Suprapubic skin (tissue), 4 donors: ENCODE data around the gene COX7C. TPM values are rescaled to one million over a fixed set of nuclear protein-coding genes. Genes with fewer than 3 reads are reported as not detected.

Source experiments
- DNase-seq, 2 donors: peaks; one replicate each; pipeline ENCODE4 v3.0.0-alpha.2; 2019; ENCODE audit warnings: low spot score in 2 of 2
- H3K27ac ChIP-seq: fragments of 200-600 bp; sonication (generic); one replicate; pipeline ENCODE4 v1.5.1; 2019
- H3K27me3 ChIP-seq: fragments of 200-600 bp; sonication (generic); one replicate; pipeline ENCODE4 v1.5.1; 2019
- H3K36me3 ChIP-seq: fragments of 200-600 bp; sonication (generic); one replicate; pipeline ENCODE4 v1.5.1; 2019
- H3K4me1 ChIP-seq: fragments of 200-600 bp; sonication (generic); one replicate; pipeline ENCODE4 v1.5.1; 2019
- H3K4me3 ChIP-seq: fragments of 200-600 bp; sonication (generic); one replicate; pipeline ENCODE4 v1.5.1; 2019; ENCODE audit warnings: mild to moderate bottlenecking
- H3K9me3 ChIP-seq: fragments of 200-600 bp; sonication (generic); one replicate; pipeline ENCODE4 v1.5.1; 2019
- EP300 ChIP-seq: sonication (generic); formaldehyde crosslinking; IDR thresholded peaks from one replicate; pipeline ENCODE4 v1.6.1; 2017; ENCODE audit warnings: antibody characterized with exemption
- POLR2A ChIP-seq, 2 donors: fragments of 450-650 bp; IDR thresholded peaks; one replicate each; pipeline ENCODE4 v1.6.1; 2017; ENCODE audit warnings: antibody characterized with exemption in 2 of 2, mild to moderate bottlenecking in 2 of 2, moderate library complexity in 2 of 2
- POLR2AphosphoS5 ChIP-seq, 3 donors: sonication (generic); formaldehyde crosslinking; IDR thresholded peaks; one replicate each; pipeline ENCODE4 v1.6.1; 2017; ENCODE audit warnings: antibody characterized with exemption in 3 of 3
- WGBS: methylation state at CpG from one replicate; pipeline ENCODE4 v1.1.5; 2018; 5-methylcytosine and 5-hydroxymethylcytosine counted together
- total RNA-seq, 4 donors: library from RNA; depleted of rRNA; stranded (reverse); fragments of >200 nt; gene quantifications; one replicate each; pipeline ENCODE4 v1.1.0, GENCODE V29; 2016
- TF ChIP-seq, protein P1 (sequence below), 2 donors: fragments of 200-600 bp in 1 of 2; fragments of 450-650 bp in 1 of 2; sonication (generic) in 1 of 2; IDR thresholded peaks; one replicate each; pipeline ENCODE4 v1.5.1; 2016 to 2019; ENCODE audit warnings: antibody characterized with exemption in 2 of 2, mild to moderate bottlenecking in 1 of 2, moderate library complexity in 1 of 2

Gene COX7C
- total RNA-seq, 4 donors from 2014 or later, result 245 to 556 (median 426) TPM

DNA sequence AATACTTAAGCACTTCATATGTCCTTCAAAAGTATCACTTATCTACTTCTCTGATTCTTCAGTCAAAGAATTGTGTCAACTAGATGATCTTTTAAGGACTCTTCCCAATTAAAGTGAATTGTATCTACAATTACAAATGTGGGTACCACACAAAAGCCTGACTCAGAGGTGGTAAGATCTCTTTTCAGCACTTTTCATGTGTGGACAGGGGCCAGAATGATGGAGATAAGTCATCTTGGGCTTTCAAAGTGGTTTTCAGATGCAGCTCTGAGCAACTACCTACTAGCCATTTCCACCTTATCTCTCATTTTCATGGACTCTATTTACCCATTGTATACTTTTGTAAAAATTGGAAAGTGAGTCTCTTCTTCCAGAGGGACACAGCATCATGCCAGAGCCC, 8.4 kb downstream of the COX7C start:
- no peak for TF ChIP-seq POLR2A (IDR thresholded peaks at IDR 0.05)
- no peak for TF ChIP-seq EP300
- no peak for TF ChIP-seq POLR2AphosphoS5 (IDR thresholded peaks at IDR 0.05)
- TF ChIP-seq, protein P1, sequence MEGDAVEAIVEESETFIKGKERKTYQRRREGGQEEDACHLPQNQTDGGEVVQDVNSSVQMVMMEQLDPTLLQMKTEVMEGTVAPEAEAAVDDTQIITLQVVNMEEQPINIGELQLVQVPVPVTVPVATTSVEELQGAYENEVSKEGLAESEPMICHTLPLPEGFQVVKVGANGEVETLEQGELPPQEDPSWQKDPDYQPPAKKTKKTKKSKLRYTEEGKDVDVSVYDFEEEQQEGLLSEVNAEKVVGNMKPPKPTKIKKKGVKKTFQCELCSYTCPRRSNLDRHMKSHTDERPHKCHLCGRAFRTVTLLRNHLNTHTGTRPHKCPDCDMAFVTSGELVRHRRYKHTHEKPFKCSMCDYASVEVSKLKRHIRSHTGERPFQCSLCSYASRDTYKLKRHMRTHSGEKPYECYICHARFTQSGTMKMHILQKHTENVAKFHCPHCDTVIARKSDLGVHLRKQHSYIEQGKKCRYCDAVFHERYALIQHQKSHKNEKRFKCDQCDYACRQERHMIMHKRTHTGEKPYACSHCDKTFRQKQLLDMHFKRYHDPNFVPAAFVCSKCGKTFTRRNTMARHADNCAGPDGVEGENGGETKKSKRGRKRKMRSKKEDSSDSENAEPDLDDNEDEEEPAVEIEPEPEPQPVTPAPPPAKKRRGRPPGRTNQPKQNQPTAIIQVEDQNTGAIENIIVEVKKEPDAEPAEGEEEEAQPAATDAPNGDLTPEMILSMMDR (IDR thresholded peaks at IDR 0.05), result no peak
- Histone ChIP-seq H3K36me3 (peaks cover 16% of the 10 kb centered on the region), H3K27me3 (no peaks in the 10 kb centered on the region), H3K9me3 (no peaks in the 10 kb centered on the region), H3K4me3 (no peak overlapping the region), H3K4me1 (no peaks in the 10 kb centered on the region), H3K27ac (no peak overlapping the region)
- DNase-seq, result no peak

DNA sequence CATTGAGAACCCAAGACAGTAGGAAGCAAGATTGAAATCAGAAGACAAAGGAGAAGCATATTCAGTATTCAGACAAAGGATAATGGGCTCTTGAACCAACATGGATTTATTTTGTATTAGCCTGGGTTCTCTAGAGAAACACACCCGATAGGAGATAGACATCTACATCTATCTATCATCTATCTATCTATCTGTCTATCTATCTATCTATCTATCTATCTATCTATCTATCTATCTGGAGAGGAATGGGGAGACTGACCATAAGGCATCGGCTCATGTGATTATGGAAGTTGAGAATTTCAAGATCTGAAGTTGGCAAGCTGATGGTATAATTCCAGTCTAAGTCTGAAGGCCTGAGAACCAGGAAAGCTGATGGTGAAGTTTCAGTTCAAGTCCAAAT, 13.4 kb downstream of the COX7C start:
- 88% methylated on average over 2 of the region's 2 CpGs for WGBS
- no peaks in the 10 kb centered on the region for H3K9me3 ChIP-seq
- H3K27me3 ChIP-seq, result no peaks in the 10 kb centered on the region
- H3K27ac ChIP-seq, result no peak overlapping the region
- H3K36me3 ChIP-seq, result no peaks in the 10 kb centered on the region
- TF ChIP-seq, protein P1 (IDR thresholded peaks at IDR 0.05), result no peak
- TF ChIP-seq POLR2AphosphoS5 (IDR thresholded peaks at IDR 0.05) (no peak), POLR2A (IDR thresholded peaks at IDR 0.05) (no peak), EP300 (no peak)
- H3K4me3 ChIP-seq, result no peak overlapping the region
- H3K4me1 ChIP-seq, result no peaks in the 10 kb centered on the region
- no peak for DNase-seq

DNA sequence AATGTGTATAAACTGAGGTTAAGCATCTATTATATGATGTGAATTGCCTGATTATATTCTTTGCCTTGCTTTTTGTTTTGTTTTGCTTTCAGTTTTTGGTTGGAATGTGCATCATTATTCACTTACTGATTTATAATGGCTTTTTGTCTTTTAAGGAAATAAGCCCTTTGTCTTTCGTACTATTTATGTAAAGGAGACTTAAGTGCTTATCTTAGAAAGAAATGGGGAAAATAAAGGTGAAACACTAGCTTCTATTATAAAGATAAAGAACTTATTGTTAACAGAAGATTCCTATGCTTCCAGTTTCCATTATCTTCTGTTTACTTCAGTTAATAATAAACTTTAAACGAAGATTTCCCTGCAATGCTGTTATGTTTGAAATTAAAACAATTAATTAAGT, 23.3 kb downstream of the COX7C start:
- no peak overlapping the region for H3K4me3 ChIP-seq
- H3K9me3 ChIP-seq, result no peaks in the 10 kb centered on the region
- no peaks in the 10 kb centered on the region for H3K4me1 ChIP-seq
- no peaks in the 10 kb centered on the region for H3K27me3 ChIP-seq
- DNase-seq, result no peak
- TF ChIP-seq EP300, result no peak
- no peak for TF ChIP-seq POLR2AphosphoS5 (IDR thresholded peaks at IDR 0.05)
- TF ChIP-seq POLR2A (IDR thresholded peaks at IDR 0.05), result no peak
- TF ChIP-seq, protein P1 (IDR thresholded peaks at IDR 0.05), result no peak
- WGBS, result 26% methylated on average over 2 of the region's 2 CpGs
- no peaks in the 10 kb centered on the region for H3K36me3 ChIP-seq
- H3K27ac ChIP-seq, result no peak overlapping the region

DNA sequence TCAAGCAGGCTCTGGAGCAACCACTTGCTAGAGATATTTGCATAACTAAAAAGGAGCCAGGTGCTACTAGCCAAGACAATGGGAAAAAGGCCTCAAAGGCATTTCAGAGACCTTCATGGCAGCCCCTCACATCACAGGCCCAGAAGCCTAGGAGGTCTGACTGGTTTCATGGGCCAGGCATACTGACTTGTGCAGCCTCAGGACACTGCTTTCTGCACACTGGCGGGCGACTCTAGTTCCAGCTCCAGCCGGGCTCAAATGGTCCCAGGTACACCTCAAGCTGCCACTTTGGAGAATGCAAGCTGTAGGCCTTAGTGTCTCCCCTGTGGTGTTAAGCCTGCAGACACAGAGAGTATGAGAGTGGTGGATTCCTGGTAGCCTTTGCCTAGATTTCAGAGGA, 27.1 kb downstream of the COX7C start:
- no peaks in the 10 kb centered on the region for H3K9me3 ChIP-seq
- no peaks in the 10 kb centered on the region for H3K36me3 ChIP-seq
- no peak overlapping the region for H3K27ac ChIP-seq
- DNase-seq, result no peak
- TF ChIP-seq POLR2A (IDR thresholded peaks at IDR 0.05) (no peak), EP300 (no peak), POLR2AphosphoS5 (IDR thresholded peaks at IDR 0.05) (no peak)
- TF ChIP-seq, protein P1 (IDR thresholded peaks at IDR 0.05), result no peak
- WGBS, result 100% methylated on average over 3 of the region's 3 CpGs
- H3K4me1 ChIP-seq, result no peaks in the 10 kb centered on the region
- H3K4me3 ChIP-seq, result no peak overlapping the region
- H3K27me3 ChIP-seq, result no peaks in the 10 kb centered on the region

DNA sequence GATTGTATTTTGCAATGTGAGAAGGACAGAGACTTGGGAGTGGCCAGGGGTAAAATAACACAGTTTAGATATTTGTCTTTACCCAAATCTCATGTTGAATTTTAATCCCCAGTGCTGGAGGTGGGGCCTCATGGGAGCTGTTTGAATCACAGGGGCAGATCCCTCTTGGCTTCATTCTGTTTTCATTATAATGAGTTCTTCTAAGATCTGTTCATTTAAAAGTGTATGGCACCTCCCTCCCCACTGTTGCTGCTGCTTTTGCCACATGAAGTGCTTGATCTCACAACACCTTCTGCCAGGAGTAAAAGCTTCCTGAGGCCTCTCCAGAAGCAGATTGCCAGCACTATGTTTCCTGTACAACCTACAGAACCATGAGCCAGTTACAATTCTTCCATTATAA, 28.1 kb downstream of the COX7C start:
- DNase-seq, result no peak
- no peak overlapping the region for H3K4me3 ChIP-seq
- TF ChIP-seq, protein P1 (IDR thresholded peaks at IDR 0.05), result no peak
- no peak for TF ChIP-seq POLR2A (IDR thresholded peaks at IDR 0.05)
- TF ChIP-seq EP300, result no peak
- TF ChIP-seq POLR2AphosphoS5 (IDR thresholded peaks at IDR 0.05), result no peak
- H3K27me3 ChIP-seq, result no peaks in the 10 kb centered on the region
- H3K9me3 ChIP-seq, result no peaks in the 10 kb centered on the region
- no peaks in the 10 kb centered on the region for H3K4me1 ChIP-seq
- H3K36me3 ChIP-seq, result no peaks in the 10 kb centered on the region
- no peak overlapping the region for H3K27ac ChIP-seq
